IPS-20b (cell line): ENCODE measurements around the gene MAP1LC3A.
"Not testable (repeated sequence)": the region's sequence is repeated elsewhere in the genome, so short reads cannot be mapped to it uniquely, and the experiment has no call there.

Experiments
- H3K27ac ChIP-seq: one replicate; pipeline ENCODE4 v1.5.1; 2013; ENCODE audit warnings: low read length
- H3K27me3 ChIP-seq: 2 replicates; pipeline ENCODE4 v1.6.1; 2013; ENCODE audit warnings: mild to moderate bottlenecking, low read length, inconsistent platforms; ENCODE audit not compliant: insufficient read depth
- H3K36me3 ChIP-seq: 2 replicates; pipeline ENCODE4 v1.6.1; 2013; ENCODE audit warnings: low read depth, mild to moderate bottlenecking, inconsistent platforms, low read length, moderate library complexity; ENCODE audit not compliant: insufficient read depth
- H3K4me1 ChIP-seq: 2 replicates; pipeline ENCODE4 v1.6.1; 2013; ENCODE audit warnings: mild to moderate bottlenecking, control low read depth, inconsistent platforms, low read length, moderate library complexity; ENCODE audit not compliant: insufficient read depth
- H3K4me3 ChIP-seq: 2 replicates; pipeline ENCODE4 v1.5.1; 2013; ENCODE audit warnings: mild to moderate bottlenecking, low read length, inconsistent platforms
- H3K9ac ChIP-seq: 2 replicates; pipeline ENCODE4 v1.6.1; 2013; ENCODE audit warnings: low read depth, mild to moderate bottlenecking, inconsistent platforms, low read length, moderate library complexity
- H3K9me3 ChIP-seq: 2 replicates; pipeline ENCODE4 v1.6.1; 2013; ENCODE audit warnings: mild to moderate bottlenecking, low read depth, low read length, inconsistent platforms; ENCODE audit not compliant: insufficient read depth

MAP1LC3A gene

DNA sequence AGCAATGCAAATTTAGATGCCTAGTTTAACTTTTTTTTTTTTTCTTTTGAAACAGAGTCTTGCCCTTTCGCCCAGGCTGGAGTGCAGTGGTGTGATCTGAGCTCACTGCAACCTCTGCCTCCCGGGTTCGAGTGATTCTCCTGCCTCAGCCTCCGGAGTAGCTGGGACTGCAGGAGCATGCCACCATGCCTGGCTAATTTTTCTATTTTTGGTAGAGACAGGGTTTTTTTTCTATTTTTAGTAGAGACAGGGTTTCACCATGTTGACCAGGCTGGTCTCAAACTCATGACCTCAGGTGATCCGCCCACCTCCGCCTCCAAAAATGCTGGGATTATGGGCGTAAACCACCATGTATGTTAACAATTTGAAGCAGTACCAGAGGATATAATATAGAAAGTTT lies 39.7 kb upstream of the MAP1LC3A start:
- not testable (repeated sequence) for H3K9ac ChIP-seq, H3K9me3 ChIP-seq, H3K27ac ChIP-seq, H3K4me1 ChIP-seq, H3K27me3 ChIP-seq, H3K4me3 ChIP-seq
- H3K36me3 ChIP-seq, result peaks cover 16% of the 10 kb centered on the region; the same call in 1 of the 2 replicates

DNA sequence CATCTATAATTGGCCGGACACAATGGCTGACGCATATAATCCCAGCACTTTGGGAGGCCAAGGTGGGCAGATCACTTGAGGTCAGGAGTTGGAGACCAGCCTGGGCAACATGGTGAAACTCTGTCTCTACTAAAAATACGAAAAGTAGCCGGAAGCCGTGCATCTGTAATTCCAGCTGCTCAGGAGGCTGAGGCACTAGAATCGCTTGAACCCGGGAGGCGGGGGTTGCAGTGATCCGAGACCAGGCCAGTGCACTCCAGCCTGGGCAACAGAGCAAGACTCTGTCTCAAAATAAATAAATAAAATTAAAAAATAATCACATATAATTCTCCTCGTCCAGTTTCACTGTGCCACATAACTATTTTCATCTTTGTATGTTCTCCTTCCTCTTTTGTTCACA lies 38.7 kb upstream of the MAP1LC3A start:
- not testable (repeated sequence) for H3K9ac ChIP-seq, H3K9me3 ChIP-seq, H3K4me3 ChIP-seq, H3K27me3 ChIP-seq, H3K27ac ChIP-seq, H3K4me1 ChIP-seq
- peaks cover 20% of the 10 kb centered on the region; the same call in 1 of the 2 replicates for H3K36me3 ChIP-seq

DNA sequence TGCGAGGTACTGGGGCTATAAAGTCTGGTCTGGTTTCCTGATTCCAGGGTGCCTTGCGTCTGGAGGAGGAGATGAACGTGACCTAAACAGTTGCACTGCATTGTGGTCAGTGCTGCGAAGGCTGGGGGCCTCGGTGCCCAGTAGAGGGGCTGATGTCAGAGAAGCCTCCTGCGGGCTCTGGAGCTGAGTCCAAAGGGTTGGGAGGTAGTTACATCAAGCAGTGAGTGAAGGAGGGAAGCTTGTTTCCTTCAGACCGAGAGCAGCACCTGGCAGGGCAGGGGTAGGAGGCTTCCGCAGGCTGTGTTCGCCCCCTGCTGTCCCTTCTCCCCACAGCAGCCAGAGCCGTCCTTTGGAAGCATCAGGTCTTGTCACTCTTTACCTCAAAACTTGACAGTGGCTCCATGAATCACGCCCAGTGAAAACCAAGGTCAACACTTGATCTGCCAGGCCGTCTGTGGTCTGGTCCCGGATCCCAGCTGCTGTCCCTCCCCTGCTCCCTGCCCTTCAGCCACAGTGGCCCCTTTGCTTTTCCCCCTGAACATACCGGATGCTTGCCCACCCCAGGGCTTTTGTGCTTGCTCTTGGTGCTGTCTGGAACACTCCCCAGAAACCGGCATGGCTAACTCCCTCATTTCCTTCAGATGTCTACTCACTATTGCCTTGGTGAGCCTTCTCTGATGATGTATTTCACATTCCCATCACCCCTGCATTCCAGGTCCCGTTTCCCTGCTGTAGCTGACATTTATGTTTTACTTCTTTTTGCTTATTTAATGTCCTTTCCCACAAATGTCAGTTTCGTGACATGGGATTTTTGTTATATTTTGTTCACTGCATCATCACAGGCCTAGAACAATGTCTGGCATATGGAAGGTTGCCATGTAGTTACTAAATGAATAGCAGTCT lies 35.3 kb upstream of the MAP1LC3A start:
- peaks cover 44% of the 10 kb centered on the region for H3K36me3 ChIP-seq
- no peak overlapping the region for H3K4me3 ChIP-seq
- H3K27ac ChIP-seq, result no peak overlapping the region
- H3K9me3 ChIP-seq, result no peaks in the 10 kb centered on the region
- H3K4me1 ChIP-seq, result no peaks in the 10 kb centered on the region; the same call in 1 of the 2 replicates
- no peak overlapping the region for H3K9ac ChIP-seq
- no peaks in the 10 kb centered on the region for H3K27me3 ChIP-seq

GRCh38 chr20:34524426-34524825 lies 34.1 kb upstream of the MAP1LC3A start:
- Histone ChIP-seq H3K9ac (no peak overlapping the region), H3K4me3 (no peak overlapping the region), H3K9me3 (no peaks in the 10 kb centered on the region), H3K27me3 (no peaks in the 10 kb centered on the region), H3K27ac (no peak overlapping the region), H3K4me1 (no peaks in the 10 kb centered on the region; the same call in 1 of the 2 replicates), H3K36me3 (peaks cover 55% of the 10 kb centered on the region)

DNA sequence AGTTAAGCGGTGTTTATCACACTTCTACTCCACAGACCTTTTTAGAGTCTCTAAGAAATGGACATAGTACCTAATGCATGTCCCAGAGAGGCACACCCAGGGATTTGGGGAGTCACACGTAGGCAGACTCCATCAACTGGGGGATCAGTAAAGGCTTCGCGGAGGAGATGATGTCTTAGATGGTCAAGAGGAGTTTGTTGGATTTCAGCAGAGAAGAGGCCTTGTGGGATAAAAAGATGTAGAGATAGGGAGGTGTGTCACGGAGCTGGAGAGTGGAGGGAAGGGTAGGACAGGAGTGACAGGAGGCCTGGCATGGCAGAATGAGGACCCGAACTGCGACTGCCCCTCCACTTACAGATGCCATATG lies 33.2 kb upstream of the MAP1LC3A start:
- Histone ChIP-seq H3K27ac (no peak overlapping the region), H3K36me3 (peaks cover 60% of the 10 kb centered on the region), H3K4me1 (no peaks in the 10 kb centered on the region; the same call in 1 of the 2 replicates), H3K9ac (no peak overlapping the region), H3K4me3 (no peak overlapping the region), H3K27me3 (no peaks in the 10 kb centered on the region), H3K9me3 (no peaks in the 10 kb centered on the region)

DNA sequence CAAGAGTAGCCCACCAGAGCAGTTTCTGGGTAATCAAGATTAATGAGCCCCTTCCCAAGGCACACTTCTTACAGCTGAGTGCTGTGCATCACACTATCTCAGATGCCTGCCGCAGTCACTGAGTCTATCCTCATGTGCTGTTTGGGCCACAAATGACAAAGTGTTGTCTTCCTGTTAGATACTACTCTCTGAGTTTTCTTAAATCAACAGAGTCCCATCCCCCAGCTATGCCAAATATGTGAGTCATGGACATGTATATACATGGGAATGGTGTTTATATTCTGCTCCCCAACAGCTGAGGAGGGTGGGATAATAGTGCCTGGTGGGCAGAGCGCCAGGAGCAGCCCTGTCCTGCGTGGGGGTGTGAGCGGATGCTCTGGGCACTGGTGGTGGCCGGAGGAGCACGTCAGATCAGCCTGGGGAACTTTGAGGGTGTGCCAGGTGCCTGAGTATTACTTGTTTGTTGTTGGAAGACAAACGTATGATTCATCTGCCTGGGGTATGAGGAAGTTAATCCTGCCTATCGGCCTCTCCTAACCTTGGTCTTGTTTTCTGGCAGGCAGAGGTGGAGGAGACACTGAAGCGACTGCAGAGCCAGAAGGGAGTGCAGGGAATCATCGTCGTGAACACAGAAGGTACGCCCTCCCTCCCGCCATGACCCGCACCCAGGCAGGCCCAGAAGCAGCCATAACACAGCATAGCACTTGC lies 32.7 kb upstream of the MAP1LC3A start:
- Histone ChIP-seq H3K36me3 (peaks cover 61% of the 10 kb centered on the region), H3K4me1 (no peaks in the 10 kb centered on the region; the same call in 1 of the 2 replicates), H3K4me3 (no peak overlapping the region), H3K9ac (no peak overlapping the region), H3K9me3 (no peaks in the 10 kb centered on the region), H3K27me3 (no peaks in the 10 kb centered on the region), H3K27ac (no peak overlapping the region)

GRCh38 chr20:34526466-34526865 lies 32.1 kb upstream of the MAP1LC3A start:
- H3K36me3 ChIP-seq, result peaks cover 64% of the 10 kb centered on the region
- no peak overlapping the region for H3K4me3 ChIP-seq
- H3K4me1 ChIP-seq, result no peaks in the 10 kb centered on the region; the same call in 1 of the 2 replicates
- no peaks in the 10 kb centered on the region for H3K9me3 ChIP-seq
- no peak overlapping the region for H3K27ac ChIP-seq
- no peaks in the 10 kb centered on the region for H3K27me3 ChIP-seq
- H3K9ac ChIP-seq, result no peak overlapping the region

DNA sequence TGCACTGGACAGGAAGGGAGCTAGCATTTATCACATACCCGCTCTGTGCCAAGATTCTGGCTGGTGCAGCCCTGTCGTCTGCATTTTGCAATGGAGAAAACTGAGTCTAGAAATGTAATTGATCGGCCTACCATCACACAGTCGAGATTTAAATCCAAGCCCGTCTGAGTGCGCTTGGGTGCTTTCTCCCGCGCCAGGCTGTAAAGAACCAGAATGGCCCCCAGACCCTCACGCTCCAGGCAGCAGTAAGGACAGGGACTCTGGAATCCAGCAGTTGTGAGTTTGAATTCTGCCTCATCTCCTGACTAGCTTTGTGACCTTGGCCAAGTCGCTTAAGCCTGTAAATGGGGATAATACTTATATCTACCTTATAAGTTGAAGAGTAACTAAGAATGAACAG lies 31.5 kb upstream of the MAP1LC3A start:
- Histone ChIP-seq H3K9me3 (no peaks in the 10 kb centered on the region), H3K36me3 (peaks cover 66% of the 10 kb centered on the region), H3K4me1 (no peaks in the 10 kb centered on the region; the same call in 1 of the 2 replicates), H3K4me3 (no peak overlapping the region), H3K9ac (no peak overlapping the region), H3K27ac (no peak overlapping the region), H3K27me3 (no peaks in the 10 kb centered on the region)

DNA sequence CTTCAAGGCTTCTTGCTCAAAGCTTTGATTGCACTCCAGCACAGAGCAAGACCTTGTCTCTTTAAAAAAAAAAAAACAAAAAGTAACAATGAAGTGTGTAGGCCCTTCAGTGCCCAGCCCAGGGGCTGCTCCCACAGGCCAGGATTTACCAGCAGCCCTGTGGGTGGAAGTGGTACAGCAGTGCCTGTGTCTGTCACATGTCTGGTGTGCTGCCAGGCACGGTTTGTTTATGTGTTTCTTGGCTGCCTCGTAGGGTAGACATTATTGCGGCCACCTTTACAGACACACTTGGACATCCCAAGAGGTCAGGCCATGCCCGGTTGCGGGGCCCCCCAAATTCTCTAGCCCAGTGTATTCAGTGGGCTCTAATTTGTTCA lies 29.6 kb upstream of the MAP1LC3A start:
- Histone ChIP-seq H3K9ac (no peak overlapping the region), H3K4me3 (no peak overlapping the region), H3K4me1 (no peaks in the 10 kb centered on the region; the same call in 1 of the 2 replicates), H3K27ac (no peak overlapping the region), H3K9me3 (no peaks in the 10 kb centered on the region), H3K27me3 (no peaks in the 10 kb centered on the region), H3K36me3 (peaks cover 80% of the 10 kb centered on the region)

- Histone ChIP-seq H3K27me3 (no peaks in the 10 kb centered on the region), H3K36me3 (peaks cover 83% of the 10 kb centered on the region), H3K4me1 (no peaks in the 10 kb centered on the region; the same call in 1 of the 2 replicates), H3K9me3 (no peaks in the 10 kb centered on the region), H3K9ac (no peak overlapping the region), H3K4me3 (no peak overlapping the region), H3K27ac (no peak overlapping the region)
These were observed 28.8 kb upstream of the MAP1LC3A start for GRCh38 chr20:34529742-34530141.

- no peak overlapping the region for H3K9ac ChIP-seq
- no peaks in the 10 kb centered on the region for H3K27me3 ChIP-seq
- no peaks in the 10 kb centered on the region; the same call in 1 of the 2 replicates for H3K4me1 ChIP-seq
- H3K36me3 ChIP-seq, result peaks cover 89% of the 10 kb centered on the region
- no peaks in the 10 kb centered on the region for H3K9me3 ChIP-seq
- no peak overlapping the region for H3K4me3 ChIP-seq
- H3K27ac ChIP-seq, result no peak overlapping the region
These were observed 28.2 kb upstream of the MAP1LC3A start for GRCh38 chr20:34530342-34530741.
